ENCODE data around the gene RTKN. TPM values are rescaled to one million over a fixed set of nuclear protein-coding genes. Genes with fewer than 3 reads are reported as not detected.
A peak's percentile ranks its signal among the peaks of the same experiment; 100 is the strongest.
"Not testable (repeated sequence)": the region's sequence is repeated elsewhere in the genome, so short reads cannot be mapped to it uniquely, and the experiment has no call there.

RTKN gene
- total RNA-seq, 2 experiments from 2014 or later = 0.20 to 0.27 TPM

DNA sequence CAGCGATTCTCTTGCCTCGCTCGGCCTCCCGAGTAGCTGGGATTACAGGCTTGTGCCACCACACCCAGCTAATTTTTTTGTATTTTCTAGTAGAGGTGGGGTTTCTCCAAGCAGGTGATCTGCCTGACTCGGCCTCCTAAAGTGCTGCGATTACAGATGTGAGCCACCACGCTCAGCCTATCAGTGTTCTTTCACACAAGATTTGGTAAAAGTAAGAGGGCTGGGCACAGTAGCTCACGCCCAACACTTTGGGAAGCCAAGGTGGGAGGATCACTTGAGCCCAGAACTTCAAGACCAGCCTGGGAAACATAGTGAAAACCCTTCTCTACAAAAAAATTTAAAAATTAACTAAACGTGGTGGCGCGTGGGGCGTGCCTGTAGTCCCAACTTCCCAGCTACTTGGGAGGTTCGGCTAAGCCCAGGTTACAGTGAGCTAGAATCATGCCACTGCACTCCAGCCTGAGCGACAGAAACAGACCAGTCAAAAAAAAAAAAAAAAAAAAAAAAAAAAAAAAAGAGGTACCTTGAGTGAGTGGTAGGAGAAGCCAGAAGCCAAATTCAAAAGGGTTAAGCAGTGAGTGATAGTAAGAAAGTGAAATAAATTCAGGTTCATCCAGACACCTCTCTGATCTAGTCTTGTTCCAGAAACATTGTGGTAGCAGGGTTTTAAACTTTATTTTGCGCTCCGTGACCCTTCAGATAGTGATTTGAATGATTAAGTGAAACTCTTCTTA lies 29.8 kb upstream of the RTKN start:
- TF ChIP-seq, protein P1, sequence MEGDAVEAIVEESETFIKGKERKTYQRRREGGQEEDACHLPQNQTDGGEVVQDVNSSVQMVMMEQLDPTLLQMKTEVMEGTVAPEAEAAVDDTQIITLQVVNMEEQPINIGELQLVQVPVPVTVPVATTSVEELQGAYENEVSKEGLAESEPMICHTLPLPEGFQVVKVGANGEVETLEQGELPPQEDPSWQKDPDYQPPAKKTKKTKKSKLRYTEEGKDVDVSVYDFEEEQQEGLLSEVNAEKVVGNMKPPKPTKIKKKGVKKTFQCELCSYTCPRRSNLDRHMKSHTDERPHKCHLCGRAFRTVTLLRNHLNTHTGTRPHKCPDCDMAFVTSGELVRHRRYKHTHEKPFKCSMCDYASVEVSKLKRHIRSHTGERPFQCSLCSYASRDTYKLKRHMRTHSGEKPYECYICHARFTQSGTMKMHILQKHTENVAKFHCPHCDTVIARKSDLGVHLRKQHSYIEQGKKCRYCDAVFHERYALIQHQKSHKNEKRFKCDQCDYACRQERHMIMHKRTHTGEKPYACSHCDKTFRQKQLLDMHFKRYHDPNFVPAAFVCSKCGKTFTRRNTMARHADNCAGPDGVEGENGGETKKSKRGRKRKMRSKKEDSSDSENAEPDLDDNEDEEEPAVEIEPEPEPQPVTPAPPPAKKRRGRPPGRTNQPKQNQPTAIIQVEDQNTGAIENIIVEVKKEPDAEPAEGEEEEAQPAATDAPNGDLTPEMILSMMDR (IDR thresholded peaks at IDR 0.05) = no peak

DNA sequence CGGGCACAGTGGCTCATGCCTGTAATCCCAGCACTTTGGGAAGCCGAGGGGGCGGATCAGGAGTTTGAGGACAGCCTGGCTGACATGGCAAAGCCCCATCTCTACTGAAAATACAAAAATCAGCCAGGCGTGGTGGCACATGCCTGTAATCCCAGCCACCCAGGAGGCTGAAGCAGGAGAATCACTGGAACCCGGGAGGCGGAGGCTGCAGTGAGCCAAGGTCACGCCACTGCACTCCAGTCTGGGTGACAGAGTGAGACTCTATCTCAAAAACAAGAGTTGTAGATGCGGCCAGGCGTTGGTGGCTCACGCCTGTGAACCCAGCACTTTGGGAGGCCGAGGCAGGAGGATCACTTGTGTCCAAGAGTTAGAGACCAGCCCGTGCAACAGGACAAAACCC lies 29.0 kb upstream of the RTKN start:
- peak overlapping the region; percentile 83 for H3K27ac Mint-ChIP-seq
- not testable (repeated sequence) for H3K4me3 ChIP-seq (ENCODE audit: low read length); H3K27ac ChIP-seq (ENCODE audit: low read depth in 1 of 2, low read length in 2 of 2); ATAC-seq (ENCODE audit: poor library complexity); H3K27me3 Mint-ChIP-seq; H3K9me3 Mint-ChIP-seq; DNase-seq; H3K9me3 ChIP-seq (ENCODE audit: control insufficient read depth in 1 of 2, insufficient read depth in 1 of 2, low read length in 2 of 2); H3K27me3 ChIP-seq (ENCODE audit: control insufficient read depth in 1 of 2, insufficient read depth in 2 of 2, low read length in 2 of 2)
- ChIA-PET CTCF (interaction anchor here (0.6 to 1.0 kb wide), 2 partner anchors 13 to 691 kb away, joined by 3 read pairs; partner anchors contain the start of genes DUSP11 and WBP1), POLR2A (interaction anchor here (3.8 to 9.1 kb wide), 2 partner anchors 11 to 14 kb away, joined by 86 to 225 read pairs; partner anchors contain the start of genes CCDC142, INO80B, TTC31 and WBP1)
- peaks cover 35% of the 10 kb centered on the region for H3K4me1 ChIP-seq (ENCODE audit: insufficient read depth, low read length)
- H3K36me3 Mint-ChIP-seq (ENCODE audit: low read depth) = peaks cover 34% of the 10 kb centered on the region
- peaks cover 30% of the 10 kb centered on the region for H3K4me1 Mint-ChIP-seq (ENCODE audit: low read depth)
- peaks cover 17% of the 10 kb centered on the region for H3K36me3 ChIP-seq (ENCODE audit: insufficient read depth, low read length)
- intact Hi-C loops (cut with DNase I, micrococcal nuclease) = loop anchor here (5.0 kb wide), 2 partner anchors 48 to 78 kb away; partner anchors contain the start of genes C2orf81 (in 1 of the 2) and WDR54 (in 1 of the 2)
- peak overlapping the region; percentile 79 for H3K4me3 Mint-ChIP-seq

More for the DNA sequence above, 29.8 kb upstream of the RTKN start:
- Mint-ChIP-seq H3K4me3 (peak overlapping the region; percentile 95), H3K27me3 (no peaks in the 10 kb centered on the region), H3K36me3 (ENCODE audit: low read depth) (peaks cover 34% of the 10 kb centered on the region), H3K27ac (peak overlapping the region; percentile 96), H3K9me3 (no peaks in the 10 kb centered on the region), H3K4me1 (ENCODE audit: low read depth) (peaks cover 25% of the 10 kb centered on the region)
- ChIA-PET POLR2A (interaction anchor here (1.2 to 9.1 kb wide), 6 partner anchors 10 to 59 kb away, joined by 5 to 225 read pairs (median 15); partner anchors contain the start of genes AUP1, C2orf81, CCDC142 and HTRA2), CTCF (interaction anchor here (0.6 to 2.1 kb wide), 4 partner anchors 13 to 692 kb away, joined by 3 to 8 read pairs (median 4); partner anchors contain the start of genes DUSP11, INO80B and WBP1)
- no peak for ATAC-seq (ENCODE audit: poor library complexity)
- H3K36me3 ChIP-seq (ENCODE audit: insufficient read depth, low read length) = peaks cover 19% of the 10 kb centered on the region
- H3K9me3 ChIP-seq (ENCODE audit: control insufficient read depth in 1 of 2, insufficient read depth in 1 of 2, low read length in 2 of 2) = no peaks in the 10 kb centered on the region
- peaks cover 30% of the 10 kb centered on the region for H3K4me1 ChIP-seq (ENCODE audit: insufficient read depth, low read length)
- intact Hi-C loops (cut with DNase I, micrococcal nuclease) = loop anchor here (1.0 to 5.0 kb wide), 6 partner anchors 11 to 79 kb away; partner anchors contain the start of genes C2orf81 (in 1 of the 2), CCDC142 (in 1 of the 2), INO80B (in 1 of the 2) and TTC31 (in 1 of the 2)
- peak overlapping the region; percentile 85 to 91 for H3K27ac ChIP-seq (ENCODE audit: low read depth in 1 of 2, low read length in 2 of 2)
- no peaks in the 10 kb centered on the region for H3K27me3 ChIP-seq (ENCODE audit: control insufficient read depth in 1 of 2, insufficient read depth in 2 of 2, low read length in 2 of 2)
- peak overlapping the region; percentile 80 for H3K4me3 ChIP-seq (ENCODE audit: low read length)
- DNase-seq = peak in 1 of 14 experiments; percentile 21

DNA sequence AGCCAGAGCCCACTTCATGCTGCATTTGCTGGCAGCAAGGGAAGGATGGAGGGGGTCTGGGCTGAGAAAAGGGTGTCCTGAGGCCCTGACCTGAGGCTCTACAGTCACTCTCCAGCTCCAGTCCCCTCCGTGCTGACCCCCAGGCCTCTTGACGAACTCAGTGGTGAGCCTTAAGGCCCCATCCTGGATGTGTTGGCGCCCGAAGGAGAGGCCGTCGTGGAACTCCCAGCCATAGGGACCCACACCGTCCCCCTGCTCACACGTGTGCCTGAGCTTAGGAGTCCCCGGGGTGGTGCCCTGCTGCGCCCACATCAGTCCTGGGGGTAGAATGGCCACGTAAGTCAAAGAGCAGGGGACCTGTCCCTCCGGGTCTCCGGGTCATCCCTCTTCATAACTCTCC lies 22.7 kb upstream of the RTKN start:
- CTCF ChIA-PET = interaction anchor here (1.3 kb wide), 1 partner anchor 11 kb away, joined by 4 read pairs; no protein-coding TSS in a partner anchor
- TF ChIP-seq, protein P1 (IDR thresholded peaks at IDR 0.05) = no peak
- Mint-ChIP-seq H3K4me1 (ENCODE audit: low read depth) (peaks cover 30% of the 10 kb centered on the region), H3K36me3 (ENCODE audit: low read depth) (peaks cover 16% of the 10 kb centered on the region), H3K27ac (peak overlapping the region; percentile 97), H3K27me3 (no peaks in the 10 kb centered on the region), H3K9me3 (no peaks in the 10 kb centered on the region), H3K4me3 (peak overlapping the region; percentile 82)
- POLR2A ChIA-PET = interaction anchor here (0.7 to 1.8 kb wide), 2 partner anchors 9 to 46 kb away, joined by 4 to 12 read pairs; partner anchors contain the start of gene INO80B
- Histone ChIP-seq H3K27ac (ENCODE audit: low read depth in 1 of 2, low read length in 2 of 2) (peak overlapping the region in 1 of 2 donors; percentile 80), H3K4me1 (ENCODE audit: insufficient read depth, low read length) (peaks cover 24% of the 10 kb centered on the region), H3K27me3 (ENCODE audit: control insufficient read depth in 1 of 2, insufficient read depth in 2 of 2, low read length in 2 of 2) (no peaks in the 10 kb centered on the region), H3K9me3 (ENCODE audit: control insufficient read depth in 1 of 2, insufficient read depth in 1 of 2, low read length in 2 of 2) (no peaks in the 10 kb centered on the region), H3K4me3 (ENCODE audit: low read length) (peak overlapping the region; percentile 81), H3K36me3 (ENCODE audit: insufficient read depth, low read length) (peaks cover 25% of the 10 kb centered on the region)
- peak in 1 of 14 experiments; percentile 36 for DNase-seq
- intact Hi-C loops (cut with DNase I, micrococcal nuclease) = no loop called here
- no peak for ATAC-seq (ENCODE audit: poor library complexity)

All from CD4-positive, alpha-beta T cell (primary cell).